Measurements from ENCODE around the gene FER.

DNA sequence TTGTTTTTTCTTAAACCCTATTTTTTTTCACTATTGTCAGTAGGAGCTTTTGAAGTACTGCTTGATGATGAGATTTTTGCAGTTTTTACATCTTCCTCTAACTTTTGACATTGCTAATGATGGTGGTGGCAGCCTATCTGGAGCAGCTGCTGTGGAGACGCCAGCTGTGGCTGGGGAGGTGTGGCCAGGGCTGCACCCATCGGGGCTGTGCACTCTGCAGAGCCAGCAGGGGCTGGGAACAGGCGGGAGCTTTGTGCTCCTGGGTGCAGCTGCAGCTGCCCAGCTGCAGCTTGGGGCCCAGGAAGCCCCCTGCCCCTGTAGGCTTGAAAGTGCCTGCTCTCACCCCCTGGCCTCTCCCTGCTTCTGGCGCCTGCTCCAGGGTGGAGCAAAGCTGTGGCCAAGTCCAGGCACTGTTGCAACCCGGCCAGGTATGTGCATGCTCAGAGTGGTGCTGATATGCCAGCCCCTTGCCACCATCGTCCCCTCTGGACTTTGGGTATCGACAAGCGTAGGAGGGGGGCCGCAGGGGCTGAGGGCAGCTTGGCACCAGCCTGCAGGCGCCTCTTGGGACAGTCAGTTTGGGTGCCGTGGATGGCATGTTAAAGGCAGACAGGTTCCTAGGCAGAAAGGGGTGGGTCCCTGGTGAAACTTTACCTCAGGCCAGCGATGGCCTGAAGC is 39.2 kb downstream of the FER start:
- TF ChIP-seq, protein P1, sequence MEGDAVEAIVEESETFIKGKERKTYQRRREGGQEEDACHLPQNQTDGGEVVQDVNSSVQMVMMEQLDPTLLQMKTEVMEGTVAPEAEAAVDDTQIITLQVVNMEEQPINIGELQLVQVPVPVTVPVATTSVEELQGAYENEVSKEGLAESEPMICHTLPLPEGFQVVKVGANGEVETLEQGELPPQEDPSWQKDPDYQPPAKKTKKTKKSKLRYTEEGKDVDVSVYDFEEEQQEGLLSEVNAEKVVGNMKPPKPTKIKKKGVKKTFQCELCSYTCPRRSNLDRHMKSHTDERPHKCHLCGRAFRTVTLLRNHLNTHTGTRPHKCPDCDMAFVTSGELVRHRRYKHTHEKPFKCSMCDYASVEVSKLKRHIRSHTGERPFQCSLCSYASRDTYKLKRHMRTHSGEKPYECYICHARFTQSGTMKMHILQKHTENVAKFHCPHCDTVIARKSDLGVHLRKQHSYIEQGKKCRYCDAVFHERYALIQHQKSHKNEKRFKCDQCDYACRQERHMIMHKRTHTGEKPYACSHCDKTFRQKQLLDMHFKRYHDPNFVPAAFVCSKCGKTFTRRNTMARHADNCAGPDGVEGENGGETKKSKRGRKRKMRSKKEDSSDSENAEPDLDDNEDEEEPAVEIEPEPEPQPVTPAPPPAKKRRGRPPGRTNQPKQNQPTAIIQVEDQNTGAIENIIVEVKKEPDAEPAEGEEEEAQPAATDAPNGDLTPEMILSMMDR (optimal IDR thresholded peaks at IDR 0.05 in 1 of 3, IDR thresholded peaks at IDR 0.05 in 1 of 3, conservative IDR thresholded peaks at IDR 0.05 in 1 of 3; ENCODE audit: extremely low read depth in 1 of 3, insufficient read depth in 2 of 3, low read length in 3 of 3) = no peak
- no peak for TF ChIP-seq EZH2 (IDR thresholded peaks at IDR 0.05; ENCODE audit: low read length)

All from keratinocyte (primary cell).